DOHH2 (cell line): ENCODE results near the gene DNAJC21.

Experiments
- H3F3A ChIP-seq: fragments of 200-600 bp; sonication (generic), shearing (Covaris generic); 2 replicates; pipeline ENCODE4 v1.6.0; 2016; ENCODE audit warnings: antibody characterized with exemption, mild to moderate bottlenecking; ENCODE audit not compliant: control insufficient read depth, insufficient read depth
- H3K27ac ChIP-seq: fragments of 200-600 bp; sonication (generic); 2 replicates; pipeline ENCODE4 v1.5.1; 2014; ENCODE audit warnings: low read depth, mild to moderate bottlenecking, low read length, moderate library complexity
- H3K27me3 ChIP-seq: fragments of 200-600 bp; sonication (generic); 2 replicates; pipeline ENCODE4 v1.6.1; 2014; ENCODE audit warnings: mild to moderate bottlenecking, low read length, mixed read lengths; ENCODE audit not compliant: control insufficient read depth
- H3K36me3 ChIP-seq: fragments of 200-600 bp; sonication (generic); 2 replicates; pipeline ENCODE4 v1.6.1; 2014; ENCODE audit warnings: mild to moderate bottlenecking, low read length, moderate library complexity, mixed read lengths; ENCODE audit not compliant: control insufficient read depth
- H3K4me1 ChIP-seq: fragments of 200-600 bp; sonication (generic); 2 replicates; pipeline ENCODE4 v1.6.1; 2014; ENCODE audit warnings: mild to moderate bottlenecking, low read length, mixed read lengths; ENCODE audit not compliant: control insufficient read depth
- H3K4me2 ChIP-seq: fragments of 200-600 bp; sonication (generic); 2 replicates; pipeline ENCODE4 v1.6.0; 2014; ENCODE audit warnings: mild to moderate bottlenecking, low read length, moderate library complexity
- H3K4me3 ChIP-seq: fragments of 200-600 bp; sonication (generic); 2 replicates; pipeline ENCODE4 v1.5.1; 2014; ENCODE audit warnings: mild to moderate bottlenecking, low read length, mixed read lengths
- H3K79me2 ChIP-seq: fragments of 200-600 bp; sonication (generic); 2 replicates; pipeline ENCODE4 v1.6.1; 2014; ENCODE audit warnings: mild to moderate bottlenecking, low read length, mixed read lengths; ENCODE audit not compliant: control insufficient read depth
- H3K9me2 ChIP-seq: fragments of 200-600 bp; sonication (generic); replicated peaks from 2 replicates; pipeline ENCODE4 v1.6.1; 2014; ENCODE audit warnings: mild to moderate bottlenecking, low read length, mixed read lengths; ENCODE audit not compliant: control insufficient read depth
- H3K9me3 ChIP-seq: fragments of 200-600 bp; sonication (generic); 2 replicates; pipeline ENCODE4 v1.6.1; 2014; ENCODE audit warnings: antibody characterized with exemption, low read length, mixed read lengths; ENCODE audit not compliant: control insufficient read depth, insufficient read depth
- H4K20me1 ChIP-seq: fragments of 200-600 bp; sonication (generic); 2 replicates; pipeline ENCODE4 v1.6.0; 2014; ENCODE audit warnings: low read depth, mild to moderate bottlenecking, antibody characterized with exemption, low read length, moderate library complexity; ENCODE audit not compliant: control insufficient read depth, insufficient read depth
- EZH2phosphoT487 ChIP-seq: fragments of 200-600 bp; sonication (generic); IDR thresholded peaks from 2 replicates; pipeline ENCODE4 v1.6.1; 2017; ENCODE audit warnings: borderline replicate concordance, mild to moderate bottlenecking, antibody characterized with exemption, low read length, moderate library complexity, mixed read lengths
- TF ChIP-seq, protein P1 (sequence below): fragments of 200-600 bp; sonication (generic); IDR thresholded peaks from one replicate; pipeline ENCODE4 v1.5.1; 2014; ENCODE audit warnings: antibody characterized with exemption, mild to moderate bottlenecking, low read depth, low read length; ENCODE audit not compliant: poor library complexity, severe bottlenecking

DNAJC21 gene

DNA sequence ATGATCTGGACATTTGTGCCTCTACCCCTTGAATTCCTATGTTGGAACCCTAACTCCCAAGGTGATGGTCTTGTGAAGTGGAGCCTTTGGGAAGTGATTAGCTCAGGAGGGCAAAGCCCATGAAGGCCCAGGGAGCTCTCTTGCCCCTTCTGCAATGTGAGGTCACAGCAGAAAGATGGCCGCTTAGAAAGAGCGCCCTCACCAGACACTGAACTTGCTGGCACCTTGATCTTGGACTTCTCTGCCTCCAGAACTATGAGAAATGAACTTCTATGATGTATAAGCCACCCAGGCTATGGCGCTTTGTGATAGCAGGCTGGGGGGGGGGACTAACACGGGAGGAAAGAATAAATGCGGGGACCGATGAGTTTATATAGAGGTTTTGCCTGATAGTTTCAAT, 73.1 kb downstream of the DNAJC21 start:
- Histone ChIP-seq H3F3A (no peaks in the 10 kb centered on the region), H3K9me2 (no peaks in the 10 kb centered on the region), H3K9me3 (no peaks in the 10 kb centered on the region), H3K4me3 (no peak overlapping the region), H3K4me2 (no peak overlapping the region), H3K79me2 (no peaks in the 10 kb centered on the region), H4K20me1 (no peaks in the 10 kb centered on the region), H3K4me1 (no peaks in the 10 kb centered on the region), H3K27me3 (no peaks in the 10 kb centered on the region), H3K36me3 (no peaks in the 10 kb centered on the region), H3K27ac (no peak overlapping the region)
- TF ChIP-seq EZH2phosphoT487: no peak
- TF ChIP-seq, protein P1, sequence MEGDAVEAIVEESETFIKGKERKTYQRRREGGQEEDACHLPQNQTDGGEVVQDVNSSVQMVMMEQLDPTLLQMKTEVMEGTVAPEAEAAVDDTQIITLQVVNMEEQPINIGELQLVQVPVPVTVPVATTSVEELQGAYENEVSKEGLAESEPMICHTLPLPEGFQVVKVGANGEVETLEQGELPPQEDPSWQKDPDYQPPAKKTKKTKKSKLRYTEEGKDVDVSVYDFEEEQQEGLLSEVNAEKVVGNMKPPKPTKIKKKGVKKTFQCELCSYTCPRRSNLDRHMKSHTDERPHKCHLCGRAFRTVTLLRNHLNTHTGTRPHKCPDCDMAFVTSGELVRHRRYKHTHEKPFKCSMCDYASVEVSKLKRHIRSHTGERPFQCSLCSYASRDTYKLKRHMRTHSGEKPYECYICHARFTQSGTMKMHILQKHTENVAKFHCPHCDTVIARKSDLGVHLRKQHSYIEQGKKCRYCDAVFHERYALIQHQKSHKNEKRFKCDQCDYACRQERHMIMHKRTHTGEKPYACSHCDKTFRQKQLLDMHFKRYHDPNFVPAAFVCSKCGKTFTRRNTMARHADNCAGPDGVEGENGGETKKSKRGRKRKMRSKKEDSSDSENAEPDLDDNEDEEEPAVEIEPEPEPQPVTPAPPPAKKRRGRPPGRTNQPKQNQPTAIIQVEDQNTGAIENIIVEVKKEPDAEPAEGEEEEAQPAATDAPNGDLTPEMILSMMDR: no peak

DNA sequence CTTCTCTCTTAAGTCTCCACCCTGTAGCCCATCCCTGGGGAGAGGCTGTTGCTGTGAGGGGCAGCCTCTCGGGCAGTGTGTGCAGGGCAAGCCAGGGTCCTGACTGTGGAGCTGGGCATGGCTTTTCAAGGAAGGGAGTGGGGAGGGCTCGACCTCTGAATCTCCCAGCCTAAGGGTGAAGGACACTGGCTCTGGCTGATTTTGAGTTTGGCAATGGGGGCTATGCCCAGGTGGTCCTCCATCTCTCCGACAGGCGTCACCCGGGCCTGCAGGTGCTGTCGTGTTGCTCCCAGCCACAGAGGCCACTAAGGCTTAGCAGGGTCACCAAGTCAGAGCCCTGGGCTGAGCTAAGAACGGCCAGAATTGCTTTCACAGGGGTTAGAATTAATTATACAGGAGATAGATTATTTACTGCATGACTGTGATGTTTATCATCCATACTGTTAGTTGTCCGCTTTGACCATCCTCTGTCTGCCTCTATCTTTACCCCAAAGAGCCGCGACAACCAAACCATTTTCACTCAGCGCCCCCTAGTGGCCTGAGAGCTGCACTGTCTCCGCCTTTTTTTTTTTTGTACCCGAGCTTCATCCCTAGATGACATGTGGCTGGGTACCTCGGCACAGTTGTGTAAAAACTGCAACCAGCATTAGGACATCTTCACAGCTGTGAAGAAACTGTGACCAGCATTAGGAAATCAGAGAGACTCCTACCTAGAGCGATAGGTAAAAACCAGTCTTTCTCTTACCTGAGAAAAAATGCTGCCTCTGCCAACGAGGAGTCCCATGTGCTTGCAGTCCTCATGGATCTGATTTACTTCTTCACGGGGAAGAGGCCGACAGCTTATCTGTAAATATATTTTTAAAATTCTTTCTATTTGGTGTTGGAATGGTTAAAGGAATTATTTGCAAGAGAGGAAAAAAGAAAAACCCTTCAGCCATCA, 73.9 kb downstream of the DNAJC21 start:
- Histone ChIP-seq H3K4me3 (no peak overlapping the region), H3K9me3 (no peaks in the 10 kb centered on the region), H3K27ac (no peak overlapping the region), H4K20me1 (no peaks in the 10 kb centered on the region), H3K9me2 (no peaks in the 10 kb centered on the region), H3F3A (no peaks in the 10 kb centered on the region), H3K4me2 (no peak overlapping the region), H3K36me3 (no peaks in the 10 kb centered on the region), H3K27me3 (no peaks in the 10 kb centered on the region), H3K4me1 (no peaks in the 10 kb centered on the region), H3K79me2 (no peaks in the 10 kb centered on the region)
- TF ChIP-seq EZH2phosphoT487: no peak
- TF ChIP-seq, protein P1: peak; percentile 90

DNA sequence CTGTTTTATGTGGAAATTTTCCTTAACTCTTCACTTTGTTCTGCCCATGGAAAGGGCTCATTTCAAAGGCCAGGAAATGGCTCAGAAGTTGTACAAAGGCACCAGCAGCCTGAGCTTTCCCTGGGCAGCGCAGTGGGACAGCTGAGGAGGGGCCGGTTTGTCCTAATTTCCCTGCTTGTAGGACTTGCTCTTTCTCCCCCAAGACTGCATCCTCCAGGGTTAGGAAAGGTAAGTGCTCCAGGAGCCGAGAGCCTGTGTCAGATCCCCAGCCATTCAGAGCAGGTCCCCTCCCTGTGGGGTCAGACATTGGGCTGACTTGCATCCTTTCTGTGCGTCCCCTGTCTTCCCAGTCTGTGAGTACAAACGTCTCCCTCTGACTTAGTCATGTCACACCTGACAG, 74.8 kb downstream of the DNAJC21 start:
- H3K4me3 ChIP-seq: no peak overlapping the region
- no peaks in the 10 kb centered on the region for H3K4me1 ChIP-seq
- H3K9me3 ChIP-seq: no peaks in the 10 kb centered on the region
- no peaks in the 10 kb centered on the region for H3K27me3 ChIP-seq
- no peaks in the 10 kb centered on the region for H4K20me1 ChIP-seq
- no peaks in the 10 kb centered on the region for H3K79me2 ChIP-seq
- H3K4me2 ChIP-seq: no peak overlapping the region
- no peak overlapping the region for H3K27ac ChIP-seq
- H3F3A ChIP-seq: no peaks in the 10 kb centered on the region
- no peaks in the 10 kb centered on the region for H3K36me3 ChIP-seq
- no peaks in the 10 kb centered on the region for H3K9me2 ChIP-seq
- TF ChIP-seq, protein P1: no peak
- TF ChIP-seq EZH2phosphoT487: no peak
